Mucosa of stomach (tissue), 1 donor: ENCODE data around the gene FOXD4L4.
"Not testable (repeated sequence)": the region's sequence is repeated elsewhere in the genome, so short reads cannot be mapped to it uniquely, and the experiment has no call there.

Source experiments
- H3K27me3 ChIP-seq: one replicate; pipeline ENCODE4 v1.7.0; 2013; ENCODE audit warnings: mild to moderate bottlenecking, low read length; ENCODE audit not compliant: control insufficient read depth, insufficient read depth
- H3K36me3 ChIP-seq: one replicate; pipeline ENCODE4 v1.7.0; 2013; ENCODE audit warnings: low read length; ENCODE audit not compliant: control insufficient read depth, insufficient read depth
- H3K4me1 ChIP-seq: one replicate; pipeline ENCODE4 v1.7.0; 2013; ENCODE audit warnings: mild to moderate bottlenecking, low read length; ENCODE audit not compliant: control insufficient read depth, insufficient read depth
- H3K4me3 ChIP-seq: one replicate; pipeline ENCODE4 v1.7.0; 2013; ENCODE audit warnings: low read length
- H3K9ac ChIP-seq: one replicate; pipeline ENCODE4 v1.7.0; 2013; ENCODE audit warnings: mild to moderate bottlenecking, low read length, moderate library complexity
- H3K9me3 ChIP-seq: one replicate; pipeline ENCODE4 v1.7.0; 2013; ENCODE audit warnings: mild to moderate bottlenecking, low read length, moderate library complexity; ENCODE audit not compliant: control insufficient read depth
- donor health status: Pancreatic carcinoma.

Gene FOXD4L4

GRCh38 chr9:65737096-65737564 is at the start of gene FOXD4L4:
FOXD4L4 (plus strand) TSS chr9:65737146; CDS start chr9:65737146, 0 bp downstream.
- not testable (repeated sequence) for H3K4me1 ChIP-seq, H3K9ac ChIP-seq, H3K4me3 ChIP-seq, H3K27me3 ChIP-seq, H3K36me3 ChIP-seq, H3K9me3 ChIP-seq

- not testable (repeated sequence) for H3K36me3 ChIP-seq, H3K27me3 ChIP-seq, H3K4me3 ChIP-seq, H3K9ac ChIP-seq, H3K9me3 ChIP-seq, H3K4me1 ChIP-seq
Observed at GRCh38 chr9:65703550-65703949, 33.4 kb upstream of the FOXD4L4 start.

GRCh38 chr9:65714445-65714844 is 22.5 kb upstream of the FOXD4L4 start:
- not testable (repeated sequence) for H3K9me3 ChIP-seq, H3K27me3 ChIP-seq, H3K4me3 ChIP-seq, H3K36me3 ChIP-seq, H3K4me1 ChIP-seq, H3K9ac ChIP-seq

- H3K9me3 ChIP-seq, H3K27me3 ChIP-seq, H3K4me1 ChIP-seq, H3K4me3 ChIP-seq, H3K36me3 ChIP-seq, H3K9ac ChIP-seq: not testable (repeated sequence)
Observed at GRCh38 chr9:65738133-65738532, 1.2 kb downstream of the FOXD4L4 start.
